ENCODE measurements around the gene PTBP1.

GRCh38 chr19:854549-854948 lies 57.3 kb downstream of the PTBP1 start:
- TF ChIP-seq CTCF (IDR thresholded peaks at IDR 0.05; ENCODE audit: poor library complexity) (no peak), EZH2phosphoT487 (IDR thresholded peaks at IDR 0.05; ENCODE audit: low read depth, severe bottlenecking, unreplicated experiment) (no peak)
